Raji (cell line): ENCODE results near the gene RHOT2.

Experiments
- POLR2A ChIP-seq: IDR thresholded peaks from 2 replicates; pipeline ENCODE4 v1.6.1; 2011; ENCODE audit warnings: low read depth, low read length, control low read depth; ENCODE audit not compliant: insufficient read depth

The RHOT2 gene

GRCh38 chr16:677316-678190, 9.6 kb downstream of the RHOT2 start:
- TF ChIP-seq POLR2A, result no peak

DNA sequence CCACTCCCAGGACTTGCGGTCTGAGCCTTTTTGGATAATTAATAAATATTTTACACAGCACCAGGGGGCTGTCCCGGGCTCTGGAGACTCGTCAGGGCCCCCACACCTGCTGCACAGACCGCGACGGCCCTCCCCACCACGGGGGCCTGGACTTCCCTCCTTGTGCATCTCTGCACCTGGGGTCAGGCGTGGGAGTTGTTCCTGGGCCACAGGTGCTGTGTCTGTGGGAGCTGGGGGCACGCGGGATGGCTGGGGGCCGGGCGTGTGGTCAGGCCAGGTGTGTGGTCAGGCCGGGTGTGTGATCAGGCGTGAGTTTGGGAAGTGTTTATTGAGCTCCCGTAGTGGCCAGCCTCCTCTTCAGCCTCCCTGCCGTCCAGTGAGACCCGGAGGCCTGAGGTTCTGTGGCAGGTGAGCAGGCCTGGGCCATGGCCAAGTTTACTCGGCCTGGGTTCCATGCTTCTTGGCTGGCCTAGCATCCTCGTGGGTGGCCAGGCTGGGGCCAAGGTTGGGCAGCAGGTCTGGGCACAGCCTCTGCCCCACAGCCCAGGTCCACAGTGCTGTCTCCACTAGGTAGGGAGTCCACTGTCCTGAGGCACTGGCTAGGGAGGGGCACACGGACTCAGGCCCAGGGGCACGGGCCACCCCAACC, 10.4 kb downstream of the RHOT2 start:
- no peak for TF ChIP-seq POLR2A

DNA sequence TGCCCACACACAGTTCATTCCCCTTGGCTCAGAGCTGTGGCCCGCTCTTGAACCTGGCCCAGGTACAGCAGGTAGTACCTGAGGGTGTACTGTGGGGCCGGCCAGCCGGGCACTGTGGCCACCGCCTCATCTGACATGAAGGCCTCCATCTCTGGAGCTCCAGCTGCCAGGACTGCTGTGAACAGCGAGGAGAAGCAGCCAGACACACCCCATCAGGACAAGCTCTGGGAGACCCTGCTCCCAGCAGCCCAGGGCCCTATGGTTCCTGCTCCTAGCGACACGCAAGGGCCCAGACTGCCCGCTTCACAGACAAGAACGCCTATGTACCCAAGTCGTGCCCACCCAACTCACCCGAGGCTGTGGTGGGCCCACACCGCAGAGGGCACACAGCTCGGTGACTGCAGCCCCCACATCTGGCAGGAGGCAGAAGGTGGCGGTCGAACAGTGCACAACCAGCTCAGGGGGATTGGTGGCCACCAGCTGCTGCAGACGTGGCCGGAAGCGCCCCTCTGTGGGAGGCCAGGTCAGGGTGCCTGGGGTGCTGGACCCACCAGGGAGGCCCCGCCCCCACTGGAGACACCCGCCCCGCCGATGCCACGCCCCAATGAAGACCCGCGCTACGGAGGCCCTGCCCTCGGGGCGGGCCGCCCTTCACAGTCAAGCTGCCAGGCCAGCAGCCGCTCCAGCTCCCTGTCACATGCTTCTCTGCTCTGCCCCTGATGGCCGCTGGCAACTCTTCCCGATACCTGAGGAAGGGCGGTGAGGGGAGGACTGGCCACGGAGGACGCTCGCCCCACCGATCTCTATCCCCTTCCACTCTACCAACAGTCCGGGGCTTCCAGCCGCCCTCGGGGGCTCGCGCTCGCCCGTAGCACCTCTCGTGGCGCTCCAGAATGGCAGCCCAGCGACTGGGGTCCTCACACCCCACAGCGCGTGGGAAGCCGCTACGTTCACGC, 11.2 kb downstream of the RHOT2 start:
- no peak for TF ChIP-seq POLR2A

- peak; percentile 84 for TF ChIP-seq POLR2A
Measured at GRCh38 chr16:679814-680624, 12.1 kb downstream of the RHOT2 start, which contains the start of gene STUB1. TSS of gene STUB1 (plus strand) at chr16:680410. CDS start at chr16:680526, 116 bp downstream.

DNA sequence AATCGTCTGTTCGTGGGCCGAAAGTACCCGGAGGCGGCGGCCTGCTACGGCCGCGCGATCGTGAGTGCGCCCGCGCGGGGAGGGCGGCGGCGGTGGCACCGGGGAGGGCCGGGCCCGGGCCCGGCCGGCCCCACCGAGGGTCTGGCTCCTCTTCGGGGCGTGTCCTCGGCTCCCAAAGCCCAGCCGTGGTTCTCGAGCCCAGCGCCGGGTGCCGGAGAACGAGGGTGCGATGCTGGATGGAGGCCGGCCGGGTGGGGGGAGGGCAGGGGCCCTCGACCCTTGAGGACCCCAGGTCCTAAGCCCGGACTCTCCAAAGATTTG, 12.7 kb downstream of the RHOT2 start:
- no peak for TF ChIP-seq POLR2A

DNA sequence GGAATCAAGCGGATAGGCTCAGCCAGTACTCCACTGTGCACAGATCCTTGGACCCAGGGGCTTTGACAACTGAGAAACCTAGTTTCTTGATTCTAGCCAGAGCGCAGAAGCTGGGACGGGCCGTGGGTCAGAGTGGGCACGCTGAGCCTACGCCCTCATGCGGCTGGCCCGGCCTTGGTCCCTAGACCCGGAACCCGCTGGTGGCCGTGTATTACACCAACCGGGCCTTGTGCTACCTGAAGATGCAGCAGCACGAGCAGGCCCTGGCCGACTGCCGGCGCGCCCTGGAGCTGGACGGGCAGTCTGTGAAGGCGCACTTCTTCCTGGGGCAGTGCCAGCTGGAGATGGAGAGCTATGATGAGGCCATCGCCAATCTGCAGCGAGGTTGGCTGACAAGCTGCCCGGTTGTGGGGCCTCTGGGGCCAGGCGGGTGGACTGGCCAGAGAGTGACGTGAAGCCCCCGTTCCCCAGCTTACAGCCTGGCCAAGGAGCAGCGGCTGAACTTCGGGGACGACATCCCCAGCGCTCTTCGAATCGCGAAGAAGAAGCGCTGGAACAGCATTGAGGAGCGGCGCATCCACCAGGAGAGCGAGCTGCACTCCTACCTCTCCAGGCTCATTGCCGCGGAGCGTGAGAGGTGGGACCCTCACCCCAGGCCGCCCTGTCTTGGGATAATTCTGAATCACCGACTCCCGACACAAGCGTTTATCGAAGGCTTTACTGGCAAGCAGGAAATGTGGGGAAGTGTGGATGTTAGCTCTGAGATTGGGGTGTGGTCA, 13.2 kb downstream of the RHOT2 start:
- no peak for TF ChIP-seq POLR2A

DNA sequence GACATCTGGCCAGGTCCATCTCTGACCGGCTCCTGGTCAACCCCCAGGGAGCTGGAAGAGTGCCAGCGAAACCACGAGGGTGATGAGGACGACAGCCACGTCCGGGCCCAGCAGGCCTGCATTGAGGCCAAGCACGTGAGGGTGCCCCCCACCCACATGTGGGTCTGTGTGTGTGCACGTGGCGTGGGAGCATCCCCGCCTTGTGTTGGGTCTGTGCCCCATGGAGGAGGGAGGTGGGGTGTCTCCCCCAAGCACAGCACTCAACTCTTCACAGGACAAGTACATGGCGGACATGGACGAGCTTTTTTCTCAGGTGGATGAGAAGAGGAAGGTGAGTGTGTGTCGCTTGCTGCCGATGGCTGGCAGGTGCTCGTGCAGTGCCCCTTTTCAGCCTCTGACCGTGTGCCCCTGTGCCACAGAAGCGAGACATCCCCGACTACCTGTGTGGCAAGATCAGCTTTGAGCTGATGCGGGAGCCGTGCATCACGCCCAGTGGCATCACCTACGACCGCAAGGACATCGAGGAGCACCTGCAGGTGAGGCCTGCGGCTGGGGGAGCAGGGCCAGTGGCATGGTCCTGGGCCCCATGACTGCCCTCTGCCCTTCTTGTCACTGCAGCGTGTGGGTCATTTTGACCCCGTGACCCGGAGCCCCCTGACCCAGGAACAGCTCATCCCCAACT, 14.0 kb downstream of the RHOT2 start:
- TF ChIP-seq POLR2A, result 0 out of 2 replicates have a peak, but pooled peaks have one; percentile 41

DNA sequence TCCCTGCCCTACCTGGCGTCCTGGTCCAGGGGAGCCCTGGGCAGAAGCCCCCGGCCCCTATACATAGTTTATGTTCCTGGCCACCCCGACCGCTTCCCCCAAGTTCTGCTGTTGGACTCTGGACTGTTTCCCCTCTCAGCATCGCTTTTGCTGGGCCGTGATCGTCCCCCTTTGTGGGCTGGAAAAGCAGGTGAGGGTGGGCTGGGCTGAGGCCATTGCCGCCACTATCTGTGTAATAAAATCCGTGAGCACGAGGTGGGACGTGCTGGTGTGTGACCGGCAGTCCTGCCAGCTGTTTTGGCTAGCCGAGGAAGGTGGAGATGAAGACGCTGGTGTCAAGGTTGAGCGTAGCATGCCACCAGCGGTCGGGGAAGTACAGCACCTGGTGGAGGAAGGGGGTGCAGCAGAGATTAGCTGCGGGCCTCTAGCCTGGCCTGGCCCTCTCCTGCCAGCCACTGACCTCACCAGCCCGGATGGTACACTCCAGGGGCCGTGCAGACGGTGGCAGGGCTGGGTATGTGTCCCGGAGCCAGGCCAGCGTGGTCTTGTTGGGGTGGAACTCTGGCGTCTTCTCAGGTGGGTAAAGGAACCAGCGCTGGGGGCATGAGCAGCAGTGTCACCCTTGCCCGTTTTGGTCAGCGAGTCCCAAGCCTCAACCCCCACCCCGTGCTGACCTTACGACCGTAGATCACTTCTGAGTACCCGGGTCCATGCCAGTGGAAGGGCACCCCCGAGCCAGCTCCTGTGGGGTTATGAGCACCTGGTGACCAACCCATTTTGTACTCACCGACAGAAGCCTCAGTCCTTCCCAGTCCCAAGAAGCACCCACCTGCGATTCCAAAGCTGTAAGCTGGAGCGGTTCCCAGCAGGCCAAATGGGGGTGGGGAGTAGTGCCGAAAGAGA, 14.8 kb downstream of the RHOT2 start:
- TF ChIP-seq POLR2A, result peak; percentile 45

DNA sequence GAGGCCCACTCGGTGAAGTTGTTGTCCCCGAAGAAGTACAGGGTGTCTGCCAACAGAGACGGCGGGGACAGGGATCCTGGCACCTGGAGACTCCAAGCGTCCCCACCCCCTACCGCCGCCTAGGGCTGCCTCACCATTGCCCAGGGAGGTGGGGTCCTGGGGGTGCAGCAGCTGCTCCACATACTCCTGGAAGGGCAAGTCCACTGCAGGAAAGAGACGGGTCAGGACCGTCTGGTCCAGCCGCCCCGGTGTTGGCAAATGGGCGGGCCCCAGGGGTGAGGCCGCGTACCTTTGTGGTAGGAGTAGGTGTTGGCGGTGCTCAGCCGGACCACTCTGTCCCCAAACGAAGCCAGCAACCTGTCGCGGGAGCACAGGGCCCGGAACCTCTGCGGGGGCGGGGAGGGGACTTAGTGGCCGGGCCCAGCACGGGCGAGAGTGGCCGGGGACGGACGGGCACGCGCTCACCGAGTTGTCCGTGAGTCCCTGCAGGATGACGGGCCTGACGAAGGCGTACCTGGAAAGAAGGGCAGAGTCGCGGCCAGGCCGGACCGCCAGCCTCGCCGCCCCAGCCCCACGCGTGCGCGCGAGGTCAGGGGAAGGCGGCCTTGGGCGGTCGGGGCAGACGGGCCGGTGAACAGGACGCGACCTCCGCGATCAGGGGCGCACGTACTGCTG, 15.6 kb downstream of the RHOT2 start:
- no peak for TF ChIP-seq POLR2A

DNA sequence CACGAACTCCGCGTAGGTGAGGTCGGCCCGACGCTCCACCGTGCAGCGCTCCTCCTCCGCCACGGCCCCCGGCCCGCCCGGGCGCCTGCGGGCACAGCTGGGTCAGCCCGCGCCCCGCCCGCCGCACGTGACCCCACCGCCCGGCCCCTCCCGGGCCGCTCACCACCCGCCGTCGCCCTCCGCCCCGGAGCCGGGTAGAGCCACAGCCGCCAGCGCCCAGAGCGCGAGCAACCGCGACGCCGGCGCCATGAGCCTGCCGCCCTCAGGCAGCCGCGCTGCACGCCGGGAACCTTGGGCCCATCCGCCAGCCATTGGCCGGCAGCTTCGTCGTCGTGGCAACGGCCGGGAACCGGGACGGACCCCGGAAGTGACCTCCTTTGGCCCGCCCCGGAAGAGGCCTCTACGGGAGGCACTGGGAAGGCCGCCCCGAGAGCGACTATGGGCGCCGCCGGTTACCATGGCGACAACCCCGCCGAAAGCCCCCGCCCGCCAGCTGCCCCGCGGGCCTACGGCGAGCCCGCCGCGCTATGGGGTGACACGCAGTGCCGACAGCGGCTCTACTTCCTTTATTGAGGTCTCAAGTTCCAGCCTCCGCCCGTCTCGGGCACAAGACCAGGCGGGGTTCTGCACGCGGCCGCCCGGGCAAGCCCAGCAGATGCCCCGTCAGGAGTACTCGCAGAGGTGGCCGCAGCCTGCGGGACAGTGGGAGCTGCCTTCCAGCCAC, 16.3 kb downstream of the RHOT2 start, which contains the start of gene JMJD8:
TSS of gene JMJD8 (minus strand) at position 264 of the 724 bp plus-strand sequence. CDS start at position 249, 15 bp downstream.
- peak; percentile 89 for TF ChIP-seq POLR2A
